ENCODE data around the gene DCC. TPM values are rescaled to one million over a fixed set of nuclear protein-coding genes. Genes with fewer than 3 reads are reported as not detected.

The DCC gene
- total and polyA plus RNA-seq, 2 experiments from 2014 or later, result 0.53 to 0.73 TPM

- Mint-ChIP-seq H3K4me1 (no peaks in the 10 kb centered on the region), H3K27me3 (ENCODE audit: insufficient read depth, low read depth, poor library complexity) (peaks cover 2% of the 10 kb centered on the region), H3K36me3 (ENCODE audit: low read depth) (no peaks in the 10 kb centered on the region), H3K4me3 (no peak overlapping the region), H3K9me3 (no peaks in the 10 kb centered on the region), H3K27ac (no peak overlapping the region)
- Histone ChIP-seq H3K27ac (ENCODE audit: low read depth) (no peak overlapping the region), H4K20me1 (replicated peaks; ENCODE audit: insufficient read depth) (no peaks in the 10 kb centered on the region), H2AFZ (no peak overlapping the region), H3K4me2 (no peak overlapping the region), H3K36me3 (ENCODE audit: insufficient read depth) (no peaks in the 10 kb centered on the region), H3K27me3 (ENCODE audit: insufficient read depth) (no peaks in the 10 kb centered on the region), H3K9me2 (ENCODE audit: insufficient read depth) (no peaks in the 10 kb centered on the region), H3K4me3 (no peak overlapping the region), H3F3A (replicated peaks; ENCODE audit: low read depth) (no peaks in the 10 kb centered on the region), H3K4me1 (ENCODE audit: insufficient read depth) (no peaks in the 10 kb centered on the region), H3K79me2 (replicated peaks; ENCODE audit: insufficient read depth) (no peaks in the 10 kb centered on the region)
- DNase-seq (ENCODE audit: low spot score), result no peak
- ATAC-seq, result no peak
- TF ChIP-seq REST (IDR thresholded peaks at IDR 0.05; ENCODE audit: unreplicated experiment) (no peak), POLR2AphosphoS5 (IDR thresholded peaks at IDR 0.05; ENCODE audit: low read depth) (no peak), JUNB (IDR thresholded peaks at IDR 0.05; ENCODE audit: unreplicated experiment) (no peak), ZNF331 (CRISPR knock-in tag; IDR thresholded peaks at IDR 0.05; ENCODE audit: low read depth) (no peak), EZH2phosphoT487 (IDR thresholded peaks at IDR 0.05; ENCODE audit: unreplicated experiment) (no peak), NANOG (IDR thresholded peaks at IDR 0.05; ENCODE audit: borderline replicate concordance) (no peak), CREB1 (CRISPR knock-in tag; IDR thresholded peaks at IDR 0.05; ENCODE audit: low read depth) (no peak), STAT1 (IDR thresholded peaks at IDR 0.05; ENCODE audit: unreplicated experiment) (no peak)
- TF ChIP-seq, protein P1, sequence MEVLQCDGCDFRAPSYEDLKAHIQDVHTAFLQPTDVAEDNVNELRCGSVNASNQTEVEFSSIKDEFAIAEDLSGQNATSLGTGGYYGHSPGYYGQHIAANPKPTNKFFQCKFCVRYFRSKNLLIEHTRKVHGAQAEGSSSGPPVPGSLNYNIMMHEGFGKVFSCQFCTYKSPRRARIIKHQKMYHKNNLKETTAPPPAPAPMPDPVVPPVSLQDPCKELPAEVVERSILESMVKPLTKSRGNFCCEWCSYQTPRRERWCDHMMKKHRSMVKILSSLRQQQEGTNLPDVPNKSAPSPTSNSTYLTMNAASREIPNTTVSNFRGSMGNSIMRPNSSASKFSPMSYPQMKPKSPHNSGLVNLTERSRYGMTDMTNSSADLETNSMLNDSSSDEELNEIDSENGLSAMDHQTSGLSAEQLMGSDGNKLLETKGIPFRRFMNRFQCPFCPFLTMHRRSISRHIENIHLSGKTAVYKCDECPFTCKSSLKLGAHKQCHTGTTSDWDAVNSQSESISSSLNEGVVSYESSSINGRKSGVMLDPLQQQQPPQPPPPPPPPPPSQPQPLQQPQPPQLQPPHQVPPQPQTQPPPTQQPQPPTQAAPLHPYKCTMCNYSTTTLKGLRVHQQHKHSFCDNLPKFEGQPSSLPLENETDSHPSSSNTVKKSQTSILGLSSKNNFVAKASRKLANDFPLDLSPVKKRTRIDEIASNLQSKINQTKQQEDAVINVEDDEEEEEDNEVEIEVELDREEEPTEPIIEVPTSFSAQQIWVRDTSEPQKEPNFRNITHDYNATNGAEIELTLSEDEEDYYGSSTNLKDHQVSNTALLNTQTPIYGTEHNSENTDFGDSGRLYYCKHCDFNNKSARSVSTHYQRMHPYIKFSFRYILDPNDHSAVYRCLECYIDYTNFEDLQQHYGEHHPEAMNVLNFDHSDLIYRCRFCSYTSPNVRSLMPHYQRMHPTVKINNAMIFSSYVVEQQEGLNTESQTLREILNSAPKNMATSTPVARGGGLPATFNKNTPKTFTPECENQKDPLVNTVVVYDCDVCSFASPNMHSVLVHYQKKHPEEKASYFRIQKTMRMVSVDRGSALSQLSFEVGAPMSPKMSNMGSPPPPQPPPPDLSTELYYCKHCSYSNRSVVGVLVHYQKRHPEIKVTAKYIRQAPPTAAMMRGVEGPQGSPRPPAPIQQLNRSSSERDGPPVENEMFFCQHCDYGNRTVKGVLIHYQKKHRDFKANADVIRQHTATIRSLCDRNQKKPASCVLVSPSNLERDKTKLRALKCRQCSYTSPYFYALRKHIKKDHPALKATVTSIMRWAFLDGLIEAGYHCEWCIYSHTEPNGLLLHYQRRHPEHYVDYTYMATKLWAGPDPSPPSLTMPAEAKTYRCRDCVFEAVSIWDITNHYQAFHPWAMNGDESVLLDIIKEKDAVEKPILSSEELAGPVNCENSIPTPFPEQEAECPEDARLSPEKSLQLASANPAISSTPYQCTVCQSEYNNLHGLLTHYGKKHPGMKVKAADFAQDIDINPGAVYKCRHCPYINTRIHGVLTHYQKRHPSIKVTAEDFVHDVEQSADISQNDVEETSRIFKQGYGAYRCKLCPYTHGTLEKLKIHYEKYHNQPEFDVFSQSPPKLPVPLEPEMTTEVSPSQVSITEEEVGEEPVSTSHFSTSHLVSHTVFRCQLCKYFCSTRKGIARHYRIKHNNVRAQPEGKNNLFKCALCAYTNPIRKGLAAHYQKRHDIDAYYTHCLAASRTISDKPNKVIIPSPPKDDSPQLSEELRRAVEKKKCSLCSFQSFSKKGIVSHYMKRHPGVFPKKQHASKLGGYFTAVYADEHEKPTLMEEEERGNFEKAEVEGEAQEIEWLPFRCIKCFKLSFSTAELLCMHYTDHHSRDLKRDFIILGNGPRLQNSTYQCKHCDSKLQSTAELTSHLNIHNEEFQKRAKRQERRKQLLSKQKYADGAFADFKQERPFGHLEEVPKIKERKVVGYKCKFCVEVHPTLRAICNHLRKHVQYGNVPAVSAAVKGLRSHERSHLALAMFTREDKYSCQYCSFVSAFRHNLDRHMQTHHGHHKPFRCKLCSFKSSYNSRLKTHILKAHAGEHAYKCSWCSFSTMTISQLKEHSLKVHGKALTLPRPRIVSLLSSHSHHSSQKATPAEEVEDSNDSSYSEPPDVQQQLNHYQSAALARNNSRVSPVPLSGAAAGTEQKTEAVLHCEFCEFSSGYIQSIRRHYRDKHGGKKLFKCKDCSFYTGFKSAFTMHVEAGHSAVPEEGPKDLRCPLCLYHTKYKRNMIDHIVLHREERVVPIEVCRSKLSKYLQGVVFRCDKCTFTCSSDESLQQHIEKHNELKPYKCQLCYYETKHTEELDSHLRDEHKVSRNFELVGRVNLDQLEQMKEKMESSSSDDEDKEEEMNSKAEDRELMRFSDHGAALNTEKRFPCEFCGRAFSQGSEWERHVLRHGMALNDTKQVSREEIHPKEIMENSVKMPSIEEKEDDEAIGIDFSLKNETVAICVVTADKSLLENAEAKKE (CRISPR knock-in tag; IDR thresholded peaks at IDR 0.05), result no peak
- TF ChIP-seq, protein P2, sequence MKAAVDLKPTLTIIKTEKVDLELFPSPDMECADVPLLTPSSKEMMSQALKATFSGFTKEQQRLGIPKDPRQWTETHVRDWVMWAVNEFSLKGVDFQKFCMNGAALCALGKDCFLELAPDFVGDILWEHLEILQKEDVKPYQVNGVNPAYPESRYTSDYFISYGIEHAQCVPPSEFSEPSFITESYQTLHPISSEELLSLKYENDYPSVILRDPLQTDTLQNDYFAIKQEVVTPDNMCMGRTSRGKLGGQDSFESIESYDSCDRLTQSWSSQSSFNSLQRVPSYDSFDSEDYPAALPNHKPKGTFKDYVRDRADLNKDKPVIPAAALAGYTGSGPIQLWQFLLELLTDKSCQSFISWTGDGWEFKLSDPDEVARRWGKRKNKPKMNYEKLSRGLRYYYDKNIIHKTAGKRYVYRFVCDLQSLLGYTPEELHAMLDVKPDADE (IDR thresholded peaks at IDR 0.05), result no peak
Measured at GRCh38 chr18:52748343-52748742, 408.3 kb downstream of the DCC start.

Data from GM23338 (cell line).